Astrocyte of the hippocampus (primary cell): ENCODE results near the gene XPNPEP2.
A peak's percentile ranks its signal among the peaks of the same experiment; 100 is the strongest.
"Not testable (repeated sequence)": the region's sequence is repeated elsewhere in the genome, so short reads cannot be mapped to it uniquely, and the experiment has no call there.

Experiments used
- DNase-seq: peaks from one replicate; pipeline ENCODE4 v3.0.0; 2011; ENCODE audit warnings: low read depth, low spot score

The XPNPEP2 gene

DNA sequence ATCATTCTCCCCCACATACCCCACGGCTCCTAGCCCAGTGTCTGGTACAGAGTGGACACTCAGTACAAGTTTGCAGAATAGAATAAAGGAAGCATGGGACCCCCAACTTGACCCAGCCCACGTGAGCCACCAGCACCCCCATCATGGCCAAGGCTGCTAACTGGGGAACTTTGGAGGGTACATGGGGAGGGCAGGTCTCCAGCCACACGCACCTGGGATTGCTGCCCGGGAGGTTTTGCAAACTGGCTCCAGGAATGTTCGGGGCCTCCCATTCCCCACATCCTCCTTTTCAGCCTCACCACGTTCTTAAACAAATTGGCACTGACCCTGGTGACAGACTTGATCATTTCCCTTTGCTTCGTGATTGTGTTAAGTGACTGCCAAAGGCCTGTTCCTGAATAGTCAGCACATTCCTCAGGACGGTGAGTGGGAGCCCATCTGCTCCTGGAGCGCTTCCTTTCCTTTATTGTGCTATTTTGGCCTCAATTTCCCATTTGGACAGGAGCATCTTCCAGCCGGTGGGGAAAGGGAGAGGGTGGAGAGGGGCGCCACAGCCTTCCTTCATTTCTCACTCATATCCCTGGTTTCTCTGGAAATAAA is 18.7 kb upstream of the XPNPEP2 start:
- DNase-seq: no peak

DNA sequence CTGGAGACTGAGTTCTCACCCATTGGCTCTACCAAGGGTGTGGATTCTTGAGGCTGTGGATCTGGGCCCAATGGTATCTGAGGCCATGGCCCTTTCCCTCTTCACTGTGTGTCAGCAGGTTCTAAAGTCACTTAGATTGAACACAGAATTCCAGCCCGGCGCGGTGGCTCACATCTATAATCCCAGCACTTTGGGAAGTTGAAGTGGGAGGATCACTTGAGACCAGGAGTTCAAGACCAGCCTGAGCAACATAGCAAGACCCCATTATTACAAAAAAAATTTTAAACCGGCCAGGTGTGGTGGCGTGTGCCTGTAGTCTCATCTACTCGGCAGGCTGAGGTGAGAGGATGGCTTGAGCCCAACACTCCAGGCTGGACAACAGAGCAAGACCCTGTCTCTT is 18.0 kb upstream of the XPNPEP2 start:
- no peak for DNase-seq

GRCh38 chrX:129721414-129721813 is 17.4 kb upstream of the XPNPEP2 start:
- DNase-seq: no peak

GRCh38 chrX:129721870-129722269 is 16.9 kb upstream of the XPNPEP2 start:
- DNase-seq: no peak

DNA sequence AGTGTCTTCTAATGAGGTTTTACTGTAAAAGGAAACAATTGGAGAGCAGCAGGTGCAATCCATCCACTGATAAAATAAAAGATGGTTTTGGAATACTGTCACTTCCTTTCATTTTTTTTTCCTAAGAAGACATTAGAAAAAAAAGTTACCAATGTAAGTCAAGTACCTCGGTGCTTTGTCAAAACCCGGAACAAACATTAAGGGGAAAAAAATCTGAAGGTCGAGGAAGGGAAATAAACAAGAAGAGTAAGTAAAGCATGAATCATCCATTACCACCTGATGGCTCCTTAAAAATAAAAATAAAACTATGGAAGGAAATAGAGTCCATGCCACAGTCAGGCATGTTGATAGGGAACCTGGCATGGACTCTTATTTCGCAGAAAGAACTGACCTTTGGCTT is 15.3 kb upstream of the XPNPEP2 start:
- no peak for DNase-seq

DNA sequence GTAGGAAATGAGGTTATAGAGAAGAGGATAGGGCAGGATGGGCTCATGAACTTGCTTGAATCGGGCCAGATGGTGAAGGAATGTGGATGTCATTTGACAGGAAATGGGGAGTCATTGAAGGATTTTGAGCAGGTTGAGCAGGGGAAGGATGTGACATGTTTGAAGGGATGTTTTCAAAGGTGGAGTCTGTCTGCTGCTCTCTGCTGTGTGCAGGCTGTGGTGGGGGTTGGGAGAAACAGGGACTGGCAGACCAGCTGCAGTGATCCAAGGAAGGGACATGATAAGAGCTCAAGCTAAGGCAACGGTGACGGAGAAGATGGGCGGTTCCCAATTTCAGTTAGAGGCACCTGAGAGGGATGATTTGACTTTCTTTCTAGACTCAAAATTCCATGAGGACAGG is 14.0 kb upstream of the XPNPEP2 start:
- DNase-seq: no peak

DNA sequence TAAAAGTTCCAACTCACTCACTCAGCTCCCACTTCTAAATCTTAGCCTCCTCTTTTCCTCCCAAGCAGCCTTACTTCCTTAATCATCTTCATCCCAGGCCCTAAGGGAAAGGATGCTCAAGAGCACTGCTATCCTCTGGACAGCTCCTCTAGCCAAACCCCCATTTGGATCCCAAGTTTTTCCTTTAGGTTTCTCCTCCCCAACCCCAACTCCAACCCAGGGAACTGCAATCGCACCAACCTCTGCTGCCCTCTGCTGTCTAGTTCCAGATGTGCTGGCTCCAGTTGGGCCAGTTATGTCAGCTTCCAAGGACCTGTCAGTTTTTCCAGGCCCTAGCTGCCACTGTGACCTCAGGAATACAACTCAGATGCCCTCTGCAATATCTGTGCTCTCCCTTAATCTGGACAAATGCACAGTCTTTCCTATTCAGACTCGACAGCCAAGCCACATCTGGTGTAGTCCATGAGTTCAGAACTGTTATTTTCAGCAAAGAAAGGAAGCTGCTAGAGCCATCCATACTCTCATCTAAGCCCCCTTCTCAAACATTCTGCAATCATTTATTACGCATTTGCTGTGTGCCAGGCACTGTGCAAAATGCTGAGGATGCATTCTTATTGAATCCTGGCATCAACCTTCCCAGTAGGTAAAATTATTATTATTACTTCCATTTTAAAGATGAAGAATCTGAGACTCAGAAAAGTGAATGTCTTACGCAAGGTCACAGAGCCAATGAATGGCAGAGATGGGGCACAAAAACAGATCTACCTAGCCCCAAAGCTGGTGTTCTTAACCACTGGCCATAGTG is 12.3 kb upstream of the XPNPEP2 start:
- DNase-seq: peak; percentile 76

GRCh38 chrX:129728061-129728460 is 10.7 kb upstream of the XPNPEP2 start:
- no peak for DNase-seq

DNA sequence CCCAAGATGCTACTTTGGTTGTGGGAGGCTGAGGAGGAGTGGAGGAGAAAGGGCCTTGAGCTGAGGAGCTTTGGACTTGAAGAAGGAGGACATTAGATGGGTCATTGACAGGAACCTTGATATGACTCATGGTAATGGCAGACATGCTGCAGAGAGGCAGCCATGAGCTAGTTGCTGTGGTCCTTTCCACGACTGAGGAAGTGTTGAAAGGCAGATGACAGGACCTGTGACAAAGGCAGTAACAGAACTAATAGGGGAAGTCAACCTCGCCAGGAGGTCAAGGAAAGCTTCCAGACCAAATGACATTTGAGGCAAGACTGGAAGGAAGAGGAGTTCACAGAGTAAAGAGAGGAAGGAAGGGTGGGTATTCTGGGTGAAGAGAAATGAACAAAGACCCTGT is 7.6 kb upstream of the XPNPEP2 start:
- no peak for DNase-seq

- DNase-seq: no peak
These were observed 5.9 kb upstream of the XPNPEP2 start for GRCh38 chrX:129732857-129733256.

DNA sequence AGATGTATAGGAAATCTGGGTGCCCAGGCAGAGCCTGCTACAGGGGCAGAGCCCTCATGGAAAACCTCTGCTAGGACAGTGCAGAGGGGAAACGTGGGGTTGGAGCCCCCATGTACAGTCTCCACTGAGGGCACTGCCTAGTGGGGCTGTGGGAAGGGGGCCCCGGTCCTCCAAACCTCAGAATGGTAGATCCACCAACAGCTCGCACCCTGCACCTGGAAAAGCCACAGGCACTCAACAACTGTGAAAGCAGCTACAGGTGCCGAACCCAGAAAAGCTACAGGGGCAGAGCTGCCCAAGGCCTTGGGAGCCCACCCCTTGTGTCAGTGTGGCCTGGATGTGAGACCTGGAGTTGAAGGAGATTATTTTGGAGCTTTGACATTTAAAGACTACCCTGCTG is 5.4 kb upstream of the XPNPEP2 start:
- no peak for DNase-seq

GRCh38 chrX:129736491-129736890 is 2.3 kb upstream of the XPNPEP2 start:
- no peak for DNase-seq

DNA sequence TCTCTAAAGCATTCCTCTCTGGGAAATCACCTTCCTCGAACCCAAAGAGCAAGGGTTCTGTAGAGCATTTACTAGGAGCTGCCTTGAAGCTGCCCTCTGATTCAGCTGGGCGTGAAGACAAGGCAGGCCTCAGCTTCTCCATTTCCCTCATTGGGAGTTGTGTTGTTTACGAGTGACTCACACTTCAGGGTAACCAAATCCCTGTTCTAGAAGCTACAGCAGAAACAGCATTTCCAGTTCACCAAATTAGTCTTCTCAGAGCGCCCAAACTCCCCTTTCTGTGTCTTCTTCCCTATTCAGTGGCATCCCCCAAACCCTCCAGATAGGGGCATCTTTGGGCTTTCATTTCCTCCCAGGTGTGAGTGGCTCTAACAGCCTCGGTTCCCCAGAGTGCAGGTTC is 863 bp upstream of the XPNPEP2 start:
- peak; percentile 41 for DNase-seq

DNA sequence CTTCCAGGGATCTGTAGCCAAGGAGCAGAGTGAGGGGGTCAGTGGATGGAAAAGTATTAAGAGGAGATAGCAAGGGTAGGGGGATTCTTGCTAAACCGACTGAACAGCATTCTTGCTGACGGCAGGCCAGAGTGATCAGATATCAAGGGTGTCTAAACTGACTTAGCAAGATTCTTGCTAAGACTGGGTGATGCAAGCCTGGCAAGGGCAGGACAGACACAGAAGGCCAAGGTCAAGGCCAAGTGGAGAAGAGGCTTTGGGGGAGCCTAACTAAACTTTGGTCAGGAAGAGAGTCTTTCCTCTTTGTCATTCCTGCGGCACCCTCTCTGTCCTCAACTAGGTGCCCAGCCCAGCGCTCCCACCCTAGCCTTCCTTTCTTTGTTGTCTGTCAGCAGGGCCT is 799 bp downstream of the XPNPEP2 start:
- DNase-seq: no peak

DNA sequence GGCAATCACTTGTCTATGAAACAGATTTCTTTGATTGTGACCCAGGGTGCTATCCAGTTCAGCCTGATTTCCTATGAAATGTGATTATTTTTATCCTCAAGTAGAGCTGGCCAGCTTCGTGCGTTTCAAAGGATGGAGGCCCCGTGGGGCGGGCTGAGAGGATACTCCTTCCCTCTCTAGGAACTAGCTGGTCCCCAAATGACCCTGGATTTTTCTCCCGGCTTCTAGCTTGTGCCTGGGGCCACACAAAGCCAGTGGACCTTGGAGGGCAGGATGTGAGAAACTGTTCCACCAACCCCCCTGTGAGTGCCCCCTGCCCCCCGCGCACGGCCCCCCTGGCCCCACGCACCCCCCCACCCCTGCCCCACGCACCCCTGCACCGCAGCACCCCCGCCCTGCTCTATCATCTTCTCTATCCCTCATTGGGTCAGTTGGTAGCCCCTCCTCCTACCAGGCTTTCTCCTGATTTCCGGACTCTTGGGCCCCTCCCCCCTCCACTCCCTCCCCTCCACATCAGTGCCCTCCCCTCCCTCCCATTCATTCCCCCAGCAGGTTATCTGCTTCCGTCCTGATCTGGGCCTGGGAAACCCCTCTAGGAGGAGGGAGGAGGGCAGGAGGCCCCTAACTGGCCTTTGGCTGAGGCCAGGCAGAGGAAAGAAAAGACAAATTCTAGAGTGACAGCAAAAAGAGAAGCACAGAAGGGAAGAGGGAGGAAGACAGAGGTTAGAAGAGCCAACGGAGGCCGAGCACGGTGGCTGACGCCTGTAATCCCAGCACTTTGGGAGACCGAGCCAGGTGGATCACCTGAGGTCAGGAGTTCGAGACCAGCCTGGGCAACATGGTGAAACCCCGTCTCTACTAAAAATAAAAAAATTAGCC is 3.3 kb downstream of the XPNPEP2 start:
- DNase-seq: no peak

- DNase-seq: not testable (repeated sequence)
These were observed 4.0 kb downstream of the XPNPEP2 start for GRCh38 chrX:129742759-129743152.

DNA sequence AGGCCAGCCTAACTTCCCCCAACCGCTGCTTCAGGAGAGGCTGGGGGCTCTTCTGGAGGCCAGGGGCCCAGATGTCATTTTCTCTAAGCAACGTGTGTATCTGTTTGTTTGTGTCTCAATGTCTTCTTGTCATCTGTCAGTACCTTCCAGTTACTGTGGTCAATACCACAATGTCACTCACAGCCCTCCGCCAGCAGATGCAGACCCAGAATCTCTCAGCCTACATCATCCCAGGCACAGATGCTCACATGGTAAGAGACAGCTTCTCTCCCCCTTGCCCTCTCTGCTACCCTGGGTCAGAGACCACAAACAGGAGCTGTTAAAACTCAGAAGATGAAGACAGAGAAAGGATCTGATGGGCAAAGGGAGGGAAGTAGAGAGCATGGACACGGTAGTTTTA is 5.0 kb downstream of the XPNPEP2 start:
- DNase-seq: no peak

- no peak for DNase-seq
These were observed 6.1 kb downstream of the XPNPEP2 start for GRCh38 chrX:129744861-129745321.

DNA sequence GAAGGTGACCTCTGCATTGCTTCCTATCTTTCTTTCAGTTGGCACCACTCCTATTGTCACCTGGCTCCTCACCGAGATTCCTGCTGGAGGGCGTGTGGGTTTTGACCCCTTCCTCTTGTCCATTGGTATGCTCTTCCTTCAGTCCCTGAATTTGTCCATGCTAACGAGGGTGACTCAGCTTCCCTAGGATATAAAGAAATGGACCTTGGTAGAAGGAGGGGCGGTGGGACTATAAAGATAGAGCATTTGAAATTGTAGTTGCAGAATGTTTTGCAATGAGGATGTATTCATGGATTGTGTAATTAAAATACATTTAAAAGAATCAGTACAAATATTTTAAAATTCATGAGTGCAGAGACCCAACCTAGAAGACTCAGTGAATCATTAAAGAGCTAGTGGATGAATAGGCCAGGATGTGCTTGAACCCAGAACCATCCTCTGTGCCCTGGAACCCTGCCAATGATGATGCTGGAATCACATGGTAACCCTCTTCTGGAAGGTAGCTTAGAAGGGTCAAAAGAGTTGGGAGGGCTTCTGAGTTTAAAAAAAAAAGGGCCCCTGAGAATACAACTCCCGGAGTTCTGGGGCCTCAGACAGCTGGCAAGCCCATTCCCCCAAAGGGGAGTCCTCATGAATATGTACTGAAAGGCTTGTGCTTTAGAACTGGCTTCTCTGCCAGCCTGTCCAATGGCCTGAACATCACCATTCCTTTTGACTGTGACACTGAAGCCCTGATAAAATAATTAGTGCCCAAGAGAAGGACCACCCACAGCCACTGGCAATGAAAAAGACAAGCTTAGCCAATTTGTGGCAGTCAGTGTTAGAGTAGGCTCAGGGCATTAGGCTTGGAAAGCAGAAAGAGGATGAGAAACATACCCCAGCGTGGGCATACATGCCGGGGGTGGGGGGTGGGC is 8.0 kb downstream of the XPNPEP2 start:
- no peak for DNase-seq

- no peak for DNase-seq
These were observed 8.8 kb downstream of the XPNPEP2 start for GRCh38 chrX:129747533-129747932.

DNA sequence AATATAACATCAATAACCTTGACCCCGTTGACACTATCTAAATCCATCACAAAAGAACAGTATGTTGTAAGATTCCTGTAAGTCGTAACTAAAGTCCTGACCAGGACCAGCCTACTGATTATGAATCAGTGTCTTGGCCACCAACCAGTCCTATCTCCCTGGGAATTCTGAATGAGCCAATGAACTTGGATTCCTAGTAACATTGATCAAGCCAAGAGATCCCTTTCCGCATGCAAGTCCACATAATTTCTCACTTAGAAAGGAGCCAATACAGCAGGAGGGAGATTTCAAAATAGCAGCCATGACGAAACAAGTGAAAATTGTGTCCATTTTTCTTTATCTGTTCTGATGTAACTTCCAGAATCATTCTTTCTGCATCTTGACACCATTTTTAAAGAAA is 9.5 kb downstream of the XPNPEP2 start:
- DNase-seq: peak; percentile 47
